GM21367 (cell line): ENCODE data around the gene MAL.

ENCODE experiments used
- ATAC-seq: cut with Tn5 transposase; IDR thresholded peaks from one replicate; pipeline ENCODE4 v1.9.1; 2021; ENCODE audit not compliant: unreplicated experiment

The MAL gene

GRCh38 chr2:95060446-95061118 lies 35.1 kb downstream of the MAL start:
- no peak for ATAC-seq

- no peak for ATAC-seq
Observed at GRCh38 chr2:95061119-95061512, 35.6 kb downstream of the MAL start.

GRCh38 chr2:95061601-95062183 lies 36.2 kb downstream of the MAL start:
- no peak for ATAC-seq

GRCh38 chr2:95062242-95063085 lies 37.0 kb downstream of the MAL start:
- peak; percentile 13 for ATAC-seq

GRCh38 chr2:95063086-95063958 lies 37.8 kb downstream of the MAL start:
- ATAC-seq, result peak; percentile 62

- no peak for ATAC-seq
Observed at GRCh38 chr2:95068256-95068655, 42.7 kb downstream of the MAL start.

GRCh38 chr2:95069465-95069864 lies 44.0 kb downstream of the MAL start:
- ATAC-seq, result no peak

GRCh38 chr2:95071856-95072255 lies 46.3 kb downstream of the MAL start:
- ATAC-seq, result no peak

GRCh38 chr2:95072424-95072823 lies 46.9 kb downstream of the MAL start:
- no peak for ATAC-seq

- ATAC-seq, result no peak
Observed at GRCh38 chr2:95073856-95074662, 48.6 kb downstream of the MAL start.

GRCh38 chr2:95074663-95075439 lies 49.3 kb downstream of the MAL start:
- no peak for ATAC-seq

- no peak for ATAC-seq
Observed at GRCh38 chr2:95075440-95076132, 50.1 kb downstream of the MAL start.

- peak; percentile 89 for ATAC-seq
Observed at GRCh38 chr2:95076705-95077529, 51.4 kb downstream of the MAL start.

- no peak for ATAC-seq
Observed at GRCh38 chr2:95077530-95077825, 52.0 kb downstream of the MAL start.

GRCh38 chr2:95077861-95078603 lies 52.5 kb downstream of the MAL start:
- no peak for ATAC-seq

GRCh38 chr2:95079199-95079683 lies 53.7 kb downstream of the MAL start:
- no peak for ATAC-seq

GRCh38 chr2:95082477-95082876 lies 57.0 kb downstream of the MAL start:
- no peak for ATAC-seq
